Uterus (tissue), 2 donors: ENCODE results near the gene RASD1.

Experiments
- POLR2A ChIP-seq, 2 donors: fragments of 450-650 bp; IDR thresholded peaks; one replicate each; pipeline ENCODE4 v1.6.1; 2016; ENCODE audit warnings: antibody characterized with exemption in 2 of 2, mild to moderate bottlenecking in 1 of 2, moderate library complexity in 1 of 2
- TF ChIP-seq, protein P1 (sequence below), 4 experiments: fragments of 200-600 bp in 2 of 4; fragments of 450-650 bp in 2 of 4; sonication (generic) in 2 of 4; IDR thresholded peaks; one replicate each; pipeline ENCODE4 v1.5.1; 2016 to 2019; ENCODE audit warnings: antibody characterized with exemption in 4 of 4, mild to moderate bottlenecking in 2 of 4, moderate library complexity in 1 of 4

DNA sequence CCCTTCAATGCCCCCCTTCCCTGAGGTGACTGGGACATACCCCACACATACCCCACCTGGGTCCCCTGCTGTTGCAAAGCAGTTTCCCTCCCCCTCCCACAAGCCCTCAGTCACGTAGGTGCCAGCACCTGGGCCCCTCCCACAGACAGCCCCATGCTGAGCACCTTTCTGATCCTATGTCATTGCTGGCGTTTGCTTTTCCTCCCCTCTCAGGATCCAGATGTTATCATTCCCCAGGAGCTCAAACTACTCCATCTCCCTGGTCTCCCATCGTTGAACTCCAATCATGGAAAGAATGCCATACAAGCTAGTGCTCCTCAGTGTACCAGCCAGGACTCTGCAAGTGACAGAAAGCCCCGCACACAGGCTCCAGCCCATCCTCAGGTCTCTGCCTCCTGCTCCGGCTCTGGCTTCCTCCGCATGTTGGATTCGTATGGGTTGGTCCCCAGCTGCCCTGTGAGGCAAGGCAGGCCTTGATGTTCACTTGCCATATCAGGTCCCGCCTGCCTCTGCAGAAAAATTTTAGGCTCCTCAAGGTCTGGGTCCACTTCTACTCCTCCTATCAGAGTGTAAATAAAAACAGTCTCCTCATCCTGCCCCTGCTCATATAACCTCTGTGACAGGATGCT, 50.8 kb downstream of the RASD1 start:
- TF ChIP-seq, protein P1, sequence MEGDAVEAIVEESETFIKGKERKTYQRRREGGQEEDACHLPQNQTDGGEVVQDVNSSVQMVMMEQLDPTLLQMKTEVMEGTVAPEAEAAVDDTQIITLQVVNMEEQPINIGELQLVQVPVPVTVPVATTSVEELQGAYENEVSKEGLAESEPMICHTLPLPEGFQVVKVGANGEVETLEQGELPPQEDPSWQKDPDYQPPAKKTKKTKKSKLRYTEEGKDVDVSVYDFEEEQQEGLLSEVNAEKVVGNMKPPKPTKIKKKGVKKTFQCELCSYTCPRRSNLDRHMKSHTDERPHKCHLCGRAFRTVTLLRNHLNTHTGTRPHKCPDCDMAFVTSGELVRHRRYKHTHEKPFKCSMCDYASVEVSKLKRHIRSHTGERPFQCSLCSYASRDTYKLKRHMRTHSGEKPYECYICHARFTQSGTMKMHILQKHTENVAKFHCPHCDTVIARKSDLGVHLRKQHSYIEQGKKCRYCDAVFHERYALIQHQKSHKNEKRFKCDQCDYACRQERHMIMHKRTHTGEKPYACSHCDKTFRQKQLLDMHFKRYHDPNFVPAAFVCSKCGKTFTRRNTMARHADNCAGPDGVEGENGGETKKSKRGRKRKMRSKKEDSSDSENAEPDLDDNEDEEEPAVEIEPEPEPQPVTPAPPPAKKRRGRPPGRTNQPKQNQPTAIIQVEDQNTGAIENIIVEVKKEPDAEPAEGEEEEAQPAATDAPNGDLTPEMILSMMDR (IDR thresholded peaks at IDR 0.05) = no peak
- TF ChIP-seq POLR2A (IDR thresholded peaks at IDR 0.05) = no peak
